ENCODE data around the gene PODNL1.

The PODNL1 gene

GRCh38 chr19:13938301-13939064 is at the start of gene PODNL1:
TSS of gene PODNL1 (minus strand) at chr19:13938417. CDS start at chr19:13938181, 236 bp downstream.
- Histone ChIP-seq H3K79me2 (ENCODE audit: control insufficient read depth, insufficient read depth, low read length, unreplicated experiment) (no peaks in the 10 kb centered on the region), H3K27ac (ENCODE audit: low read depth, low read length) (no peak within 1 kb of the TSS), H3K36me3 (ENCODE audit: insufficient read depth, low read length) (no peaks in the 10 kb centered on the region), H2AFZ (ENCODE audit: low read length, unreplicated experiment) (peak within 1 kb of the TSS; percentile 38), H3K4me1 (ENCODE audit: control insufficient read depth, insufficient read depth, low read length, unreplicated experiment) (peaks cover 9% of the 10 kb centered on the region), H3K27me3 (ENCODE audit: insufficient read depth, low read length) (no peaks in the 10 kb centered on the region), H3K4me3 (ENCODE audit: low read depth, low read length) (peak within 1 kb of the TSS; percentile 72)

GRCh38 chr19:13987101-13987890 is 49.1 kb upstream of the PODNL1 start:
- no peaks in the 10 kb centered on the region for H3K79me2 ChIP-seq (ENCODE audit: control insufficient read depth, insufficient read depth, low read length, unreplicated experiment)
- no peak overlapping the region for H3K27ac ChIP-seq (ENCODE audit: low read depth, low read length)
- no peaks in the 10 kb centered on the region for H3K36me3 ChIP-seq (ENCODE audit: insufficient read depth, low read length)
- H3K4me1 ChIP-seq (ENCODE audit: control insufficient read depth, insufficient read depth, low read length, unreplicated experiment): no peaks in the 10 kb centered on the region
- H3K4me3 ChIP-seq (ENCODE audit: low read depth, low read length): no peak overlapping the region
- no peaks in the 10 kb centered on the region for H3K27me3 ChIP-seq (ENCODE audit: insufficient read depth, low read length)
- H2AFZ ChIP-seq (ENCODE audit: low read length, unreplicated experiment): no peak overlapping the region

- H3K4me1 ChIP-seq (ENCODE audit: control insufficient read depth, insufficient read depth, low read length, unreplicated experiment): no peaks in the 10 kb centered on the region
Observed at GRCh38 chr19:13986348-13986904, 48.2 kb upstream of the PODNL1 start.

DNA sequence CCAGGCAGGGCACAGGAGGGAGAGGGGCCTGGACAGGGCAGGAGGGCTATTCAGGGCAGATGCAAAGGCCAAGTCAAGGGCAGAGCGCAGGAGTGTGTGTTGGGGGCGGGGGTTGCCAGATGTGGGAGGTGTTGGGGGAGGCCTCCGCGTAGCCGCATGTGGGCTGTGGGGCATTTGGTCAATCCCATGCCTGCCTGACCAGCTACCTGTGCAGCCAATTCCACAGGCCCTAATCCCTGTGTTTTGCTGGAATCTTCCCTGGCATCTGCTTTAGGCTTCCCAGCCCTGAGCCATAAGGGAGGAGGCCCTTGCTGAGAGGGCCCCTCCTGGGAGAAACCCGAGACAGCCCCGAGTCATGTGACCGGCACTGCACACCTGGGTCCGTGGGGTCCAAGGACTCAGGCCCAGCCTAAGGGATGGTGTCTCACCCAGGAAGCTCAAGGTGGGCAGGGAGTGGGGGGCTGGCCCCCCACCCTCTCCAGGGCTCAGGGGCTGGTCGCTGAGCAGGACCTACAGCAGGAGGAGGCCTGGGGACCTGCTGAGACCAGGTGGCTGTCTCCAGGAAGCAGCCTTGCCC is 47.6 kb upstream of the PODNL1 start:
- H3K4me3 ChIP-seq (ENCODE audit: low read depth, low read length): no peak overlapping the region
- no peaks in the 10 kb centered on the region for H3K4me1 ChIP-seq (ENCODE audit: control insufficient read depth, insufficient read depth, low read length, unreplicated experiment)
- H2AFZ ChIP-seq (ENCODE audit: low read length, unreplicated experiment): no peak overlapping the region
- no peaks in the 10 kb centered on the region for H3K36me3 ChIP-seq (ENCODE audit: insufficient read depth, low read length)
- H3K27me3 ChIP-seq (ENCODE audit: insufficient read depth, low read length): no peaks in the 10 kb centered on the region
- no peak overlapping the region for H3K27ac ChIP-seq (ENCODE audit: low read depth, low read length)
- no peaks in the 10 kb centered on the region for H3K79me2 ChIP-seq (ENCODE audit: control insufficient read depth, insufficient read depth, low read length, unreplicated experiment)

More at GRCh38 chr19:13986348-13986904, 48.2 kb upstream of the PODNL1 start:
- H3K27me3 ChIP-seq (ENCODE audit: insufficient read depth, low read length): no peaks in the 10 kb centered on the region
- no peak overlapping the region for H2AFZ ChIP-seq (ENCODE audit: low read length, unreplicated experiment)
- H3K79me2 ChIP-seq (ENCODE audit: control insufficient read depth, insufficient read depth, low read length, unreplicated experiment): no peaks in the 10 kb centered on the region
- H3K27ac ChIP-seq (ENCODE audit: low read depth, low read length): no peak overlapping the region
- H3K36me3 ChIP-seq (ENCODE audit: insufficient read depth, low read length): no peaks in the 10 kb centered on the region
- H3K4me3 ChIP-seq (ENCODE audit: low read depth, low read length): no peak overlapping the region

- Histone ChIP-seq H2AFZ (ENCODE audit: low read length, unreplicated experiment) (no peak overlapping the region), H3K4me1 (ENCODE audit: control insufficient read depth, insufficient read depth, low read length, unreplicated experiment) (no peaks in the 10 kb centered on the region), H3K4me3 (ENCODE audit: low read depth, low read length) (no peak overlapping the region), H3K79me2 (ENCODE audit: control insufficient read depth, insufficient read depth, low read length, unreplicated experiment) (no peaks in the 10 kb centered on the region), H3K36me3 (ENCODE audit: insufficient read depth, low read length) (no peaks in the 10 kb centered on the region), H3K27me3 (ENCODE audit: insufficient read depth, low read length) (no peaks in the 10 kb centered on the region), H3K27ac (ENCODE audit: low read depth, low read length) (no peak overlapping the region)
Observed at GRCh38 chr19:13984875-13985741, 46.9 kb upstream of the PODNL1 start.

GRCh38 chr19:13984186-13984585 is 46.0 kb upstream of the PODNL1 start:
- no peak overlapping the region for H3K27ac ChIP-seq (ENCODE audit: low read depth, low read length)
- H2AFZ ChIP-seq (ENCODE audit: low read length, unreplicated experiment): no peak overlapping the region
- H3K4me1 ChIP-seq (ENCODE audit: control insufficient read depth, insufficient read depth, low read length, unreplicated experiment): no peaks in the 10 kb centered on the region
- no peaks in the 10 kb centered on the region for H3K79me2 ChIP-seq (ENCODE audit: control insufficient read depth, insufficient read depth, low read length, unreplicated experiment)
- no peaks in the 10 kb centered on the region for H3K36me3 ChIP-seq (ENCODE audit: insufficient read depth, low read length)
- H3K4me3 ChIP-seq (ENCODE audit: low read depth, low read length): no peak overlapping the region
- H3K27me3 ChIP-seq (ENCODE audit: insufficient read depth, low read length): no peaks in the 10 kb centered on the region

GRCh38 chr19:13983213-13983889 is 45.1 kb upstream of the PODNL1 start:
- Histone ChIP-seq H2AFZ (ENCODE audit: low read length, unreplicated experiment) (no peak overlapping the region), H3K36me3 (ENCODE audit: insufficient read depth, low read length) (no peaks in the 10 kb centered on the region), H3K4me3 (ENCODE audit: low read depth, low read length) (no peak overlapping the region), H3K79me2 (ENCODE audit: control insufficient read depth, insufficient read depth, low read length, unreplicated experiment) (no peaks in the 10 kb centered on the region), H3K27ac (ENCODE audit: low read depth, low read length) (no peak overlapping the region), H3K27me3 (ENCODE audit: insufficient read depth, low read length) (no peaks in the 10 kb centered on the region), H3K4me1 (ENCODE audit: control insufficient read depth, insufficient read depth, low read length, unreplicated experiment) (no peaks in the 10 kb centered on the region)

DNA sequence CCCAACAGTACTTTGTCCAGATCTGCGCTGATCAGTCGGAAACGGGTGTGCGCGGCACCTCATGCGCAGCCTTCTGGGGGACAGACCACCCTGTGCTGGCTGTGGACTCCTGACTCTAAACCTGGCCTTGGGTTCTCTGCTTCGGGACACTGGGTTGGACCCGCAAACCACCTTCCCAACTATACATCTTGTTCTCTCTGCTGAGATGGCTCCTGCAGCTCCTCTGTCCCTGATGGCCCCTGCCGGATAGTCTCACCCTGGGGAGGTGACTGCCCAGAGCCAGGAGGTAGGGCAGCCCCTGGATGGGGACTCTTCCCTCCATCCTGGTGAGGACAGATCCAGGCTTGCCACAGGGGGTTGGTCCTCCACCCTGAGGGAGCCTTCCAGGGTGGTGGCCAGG is 44.6 kb upstream of the PODNL1 start:
- H3K4me1 ChIP-seq (ENCODE audit: control insufficient read depth, insufficient read depth, low read length, unreplicated experiment): no peaks in the 10 kb centered on the region
- H3K27ac ChIP-seq (ENCODE audit: low read depth, low read length): no peak overlapping the region
- H3K27me3 ChIP-seq (ENCODE audit: insufficient read depth, low read length): no peaks in the 10 kb centered on the region
- no peak overlapping the region for H2AFZ ChIP-seq (ENCODE audit: low read length, unreplicated experiment)
- no peaks in the 10 kb centered on the region for H3K79me2 ChIP-seq (ENCODE audit: control insufficient read depth, insufficient read depth, low read length, unreplicated experiment)
- no peak overlapping the region for H3K4me3 ChIP-seq (ENCODE audit: low read depth, low read length)
- H3K36me3 ChIP-seq (ENCODE audit: insufficient read depth, low read length): no peaks in the 10 kb centered on the region

GRCh38 chr19:13981988-13982501 is 43.8 kb upstream of the PODNL1 start:
- no peaks in the 10 kb centered on the region for H3K27me3 ChIP-seq (ENCODE audit: insufficient read depth, low read length)
- H2AFZ ChIP-seq (ENCODE audit: low read length, unreplicated experiment): no peak overlapping the region
- H3K4me3 ChIP-seq (ENCODE audit: low read depth, low read length): no peak overlapping the region
- H3K36me3 ChIP-seq (ENCODE audit: insufficient read depth, low read length): no peaks in the 10 kb centered on the region
- no peaks in the 10 kb centered on the region for H3K4me1 ChIP-seq (ENCODE audit: control insufficient read depth, insufficient read depth, low read length, unreplicated experiment)
- no peaks in the 10 kb centered on the region for H3K79me2 ChIP-seq (ENCODE audit: control insufficient read depth, insufficient read depth, low read length, unreplicated experiment)
- no peak overlapping the region for H3K27ac ChIP-seq (ENCODE audit: low read depth, low read length)

Data from ACC112 (cell line).